Measurements from ENCODE around the gene DUSP10. TPM values are rescaled to one million over a fixed set of nuclear protein-coding genes. Genes with fewer than 3 reads are reported as not detected.

DUSP10 gene
- total and polyA plus RNA-seq, 8 donors: 1.0 to 50.0 (median 3.0) TPM

DNA sequence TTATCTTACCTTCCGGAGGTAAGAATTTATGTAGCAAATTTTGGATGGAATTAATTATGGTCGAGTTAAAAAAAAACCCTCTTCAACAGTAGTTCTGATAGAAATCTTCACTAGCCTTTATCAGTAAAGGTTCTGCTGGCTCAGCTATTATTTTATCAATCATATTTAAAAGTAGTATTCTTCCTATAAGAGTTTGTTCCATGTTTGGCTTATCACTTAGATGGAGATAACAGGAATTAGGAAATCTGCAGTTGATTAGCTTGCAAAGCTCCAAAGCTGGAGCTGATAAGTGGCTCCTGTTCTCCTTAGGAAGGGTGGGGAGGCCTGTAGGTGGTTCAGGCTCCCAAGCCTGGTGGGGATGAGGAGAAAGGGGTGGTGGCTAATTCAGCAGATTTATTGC is 31.5 kb upstream of the DUSP10 start:
- H3K36me3 ChIP-seq: no peaks in the 10 kb centered on the region
- intact Hi-C loops (cut with DNase I; ENCODE audit: low total_unique reads): no loop called here
- no peak overlapping the region for H3K27ac ChIP-seq
- H3K4me1 ChIP-seq: no peaks in the 10 kb centered on the region
- 35 to 58% (median 55%) methylated on average over 2 of the region's 2 CpGs for WGBS, 5 donors
- H3K27me3 ChIP-seq: no peaks in the 10 kb centered on the region
- H3K4me3 ChIP-seq: no peak overlapping the region
- TF ChIP-seq POLR2A (IDR thresholded peaks at IDR 0.05): no peak
- no peak for TF ChIP-seq POLR2AphosphoS5 (IDR thresholded peaks at IDR 0.05)
- TF ChIP-seq, protein P1, sequence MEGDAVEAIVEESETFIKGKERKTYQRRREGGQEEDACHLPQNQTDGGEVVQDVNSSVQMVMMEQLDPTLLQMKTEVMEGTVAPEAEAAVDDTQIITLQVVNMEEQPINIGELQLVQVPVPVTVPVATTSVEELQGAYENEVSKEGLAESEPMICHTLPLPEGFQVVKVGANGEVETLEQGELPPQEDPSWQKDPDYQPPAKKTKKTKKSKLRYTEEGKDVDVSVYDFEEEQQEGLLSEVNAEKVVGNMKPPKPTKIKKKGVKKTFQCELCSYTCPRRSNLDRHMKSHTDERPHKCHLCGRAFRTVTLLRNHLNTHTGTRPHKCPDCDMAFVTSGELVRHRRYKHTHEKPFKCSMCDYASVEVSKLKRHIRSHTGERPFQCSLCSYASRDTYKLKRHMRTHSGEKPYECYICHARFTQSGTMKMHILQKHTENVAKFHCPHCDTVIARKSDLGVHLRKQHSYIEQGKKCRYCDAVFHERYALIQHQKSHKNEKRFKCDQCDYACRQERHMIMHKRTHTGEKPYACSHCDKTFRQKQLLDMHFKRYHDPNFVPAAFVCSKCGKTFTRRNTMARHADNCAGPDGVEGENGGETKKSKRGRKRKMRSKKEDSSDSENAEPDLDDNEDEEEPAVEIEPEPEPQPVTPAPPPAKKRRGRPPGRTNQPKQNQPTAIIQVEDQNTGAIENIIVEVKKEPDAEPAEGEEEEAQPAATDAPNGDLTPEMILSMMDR (IDR thresholded peaks at IDR 0.05): no peak
- no peak for DNase-seq
- H3K9me3 ChIP-seq: no peaks in the 10 kb centered on the region

DNA sequence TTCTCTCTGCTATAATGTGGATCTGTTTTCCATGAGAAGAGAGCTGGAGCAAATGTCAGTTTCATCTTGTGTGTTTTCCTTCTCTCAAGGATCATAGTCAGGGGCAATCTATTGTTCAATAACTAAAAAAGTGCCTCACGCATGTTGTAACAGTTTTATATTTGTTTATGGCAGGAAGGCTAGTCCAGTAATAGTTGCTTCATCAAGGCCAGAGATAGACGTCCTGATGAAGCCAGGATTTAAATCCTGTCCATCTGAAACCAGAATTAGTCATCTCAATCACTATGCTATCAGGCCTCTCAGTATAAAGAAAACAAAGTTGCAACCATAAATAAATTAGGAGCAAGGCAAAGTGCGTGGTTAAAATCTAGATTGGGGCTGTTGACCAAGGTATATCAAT is 30.2 kb upstream of the DUSP10 start:
- Histone ChIP-seq H3K4me1 (no peaks in the 10 kb centered on the region), H3K27me3 (no peaks in the 10 kb centered on the region), H3K36me3 (no peaks in the 10 kb centered on the region), H3K4me3 (no peak overlapping the region), H3K27ac (no peak overlapping the region), H3K9me3 (no peaks in the 10 kb centered on the region)
- intact Hi-C loops (cut with DNase I; ENCODE audit: low total_unique reads): no loop called here
- no peak for TF ChIP-seq POLR2AphosphoS5 (IDR thresholded peaks at IDR 0.05)
- no peak for TF ChIP-seq POLR2A (IDR thresholded peaks at IDR 0.05)
- TF ChIP-seq EP300 (IDR thresholded peaks at IDR 0.05): no peak
- DNase-seq: no peak
- WGBS, 5 donors: 66 to 78% (median 68%) methylated on average over 3 of the region's 3 CpGs

DNA sequence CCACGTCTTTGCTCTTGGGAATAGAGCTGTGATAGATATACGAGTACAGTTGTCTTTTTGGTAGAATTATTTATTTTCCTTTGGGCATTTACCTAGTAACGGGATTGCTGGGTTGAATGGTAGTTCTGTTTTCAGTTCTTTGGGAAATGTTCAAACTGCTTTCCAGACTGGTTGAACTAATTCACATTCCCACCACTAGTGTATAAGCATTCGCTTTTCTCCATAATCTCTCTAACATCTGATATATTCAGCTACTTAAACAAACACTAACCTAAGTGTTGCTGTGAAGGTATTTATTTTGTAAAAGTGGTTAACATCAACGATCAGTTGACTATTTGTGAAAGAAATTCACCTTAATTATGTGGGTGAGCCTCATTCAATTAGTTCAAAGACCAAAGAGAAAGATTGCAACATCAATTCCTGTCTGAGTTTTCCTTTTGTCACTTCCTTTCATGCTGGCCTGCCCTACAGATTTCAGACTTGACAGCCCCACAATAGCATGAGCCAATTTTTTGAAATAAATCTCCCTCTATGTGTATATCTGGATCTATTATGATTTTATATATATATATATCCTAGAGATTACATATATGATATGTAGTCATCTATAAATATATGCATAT is 26.7 kb upstream of the DUSP10 start:
- DNase-seq: no peak
- H3K36me3 ChIP-seq: no peaks in the 10 kb centered on the region
- intact Hi-C loops (cut with DNase I; ENCODE audit: low total_unique reads): no loop called here

DNA sequence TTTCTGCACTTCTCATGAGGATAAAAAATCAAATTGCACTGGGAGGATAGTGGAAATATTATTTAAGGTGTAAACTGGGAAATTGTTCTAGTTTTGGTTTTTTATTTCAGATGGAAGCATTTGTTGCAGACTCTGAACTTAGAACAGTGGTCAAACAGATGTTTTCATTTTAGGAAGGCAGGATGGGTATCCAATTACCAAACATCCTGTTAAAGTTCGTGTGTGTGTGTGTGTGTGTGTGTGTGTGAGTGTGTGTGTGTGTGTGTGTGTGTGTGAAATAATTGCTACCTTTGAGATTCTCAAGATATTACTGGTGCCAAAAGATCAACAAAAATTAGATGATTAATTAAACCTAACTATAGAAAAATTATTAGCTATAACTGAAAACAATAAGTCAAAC is 24.3 kb upstream of the DUSP10 start:
- Histone ChIP-seq H3K27me3 (no peaks in the 10 kb centered on the region), H3K36me3 (no peaks in the 10 kb centered on the region), H3K4me1 (no peaks in the 10 kb centered on the region), H3K9me3 (no peaks in the 10 kb centered on the region), H3K27ac (no peak overlapping the region), H3K4me3 (no peak overlapping the region)
- TF ChIP-seq POLR2A (IDR thresholded peaks at IDR 0.05) (no peak), EP300 (IDR thresholded peaks at IDR 0.05) (no peak)
- TF ChIP-seq, protein P1 (IDR thresholded peaks at IDR 0.05): no peak
- DNase-seq: no peak
- intact Hi-C loops (cut with DNase I; ENCODE audit: low total_unique reads): no loop called here
- 4 to 22% (median 20%) methylated on average over 1 of the region's 1 CpG for WGBS, 5 donors

More for the DNA sequence above, 26.7 kb upstream of the DUSP10 start:
- no peaks in the 10 kb centered on the region for H3K4me1 ChIP-seq
- H3K4me3 ChIP-seq: no peak overlapping the region
- WGBS, 5 donors: 60 to 68% (median 64%) methylated on average over 5 of the region's 5 CpGs
- no peak for TF ChIP-seq EP300 (IDR thresholded peaks at IDR 0.05)
- TF ChIP-seq, protein P1 (IDR thresholded peaks at IDR 0.05): no peak
- no peak for TF ChIP-seq POLR2AphosphoS5 (IDR thresholded peaks at IDR 0.05)
- no peak for TF ChIP-seq POLR2A (IDR thresholded peaks at IDR 0.05)
- H3K9me3 ChIP-seq: no peaks in the 10 kb centered on the region
- H3K27me3 ChIP-seq: no peaks in the 10 kb centered on the region
- H3K27ac ChIP-seq: no peak overlapping the region

DNA sequence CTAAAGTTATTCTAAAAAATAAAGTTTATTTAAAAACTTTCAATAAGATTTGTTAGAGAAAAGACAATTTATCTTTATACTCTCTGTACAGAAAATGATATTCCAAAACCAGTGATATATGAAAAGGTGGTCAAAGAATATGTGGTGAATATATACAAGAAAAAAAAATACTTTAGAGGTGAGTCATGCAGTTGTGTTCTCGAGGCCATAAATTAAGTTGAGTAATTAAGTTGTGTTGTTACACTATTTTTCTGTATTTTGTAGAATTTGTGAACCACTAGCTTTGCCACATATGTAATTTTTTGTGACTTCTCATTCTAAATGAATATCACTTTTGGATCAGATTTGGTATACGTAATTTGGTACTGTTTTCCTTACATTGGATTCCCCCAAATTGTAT is 23.6 kb upstream of the DUSP10 start:
- no peak for DNase-seq
- Histone ChIP-seq H3K27me3 (no peaks in the 10 kb centered on the region), H3K9me3 (no peaks in the 10 kb centered on the region), H3K27ac (no peak overlapping the region), H3K36me3 (no peaks in the 10 kb centered on the region), H3K4me3 (no peak overlapping the region), H3K4me1 (no peaks in the 10 kb centered on the region)
- intact Hi-C loops (cut with DNase I; ENCODE audit: low total_unique reads): no loop called here
- 22 to 31% (median 25%) methylated on average over 2 of the region's 2 CpGs for WGBS, 5 donors
- TF ChIP-seq POLR2A (IDR thresholded peaks at IDR 0.05): no peak
- no peak for TF ChIP-seq EP300 (IDR thresholded peaks at IDR 0.05)
- no peak for TF ChIP-seq POLR2AphosphoS5 (IDR thresholded peaks at IDR 0.05)
- TF ChIP-seq, protein P1 (IDR thresholded peaks at IDR 0.05): no peak

All from stomach (tissue), 9 donors.